C1 segment of cervical spinal cord (tissue), 14 donors: ENCODE measurements around the gene CD226.
"Not testable (repeated sequence)": the region's sequence is repeated elsewhere in the genome, so short reads cannot be mapped to it uniquely, and the experiment has no call there.

ENCODE experiments used
- DNase-seq, 14 donors: peaks; one replicate each; lab custom pipeline; 2025; lab: John Stamatoyannopoulos, UW

The CD226 gene

GRCh38 chr18:69956665-69957620 is 9.3 kb upstream of the CD226 start:
- no peak for DNase-seq

- DNase-seq, result no peak
Observed at GRCh38 chr18:69956057-69956456, 8.4 kb upstream of the CD226 start.

DNA sequence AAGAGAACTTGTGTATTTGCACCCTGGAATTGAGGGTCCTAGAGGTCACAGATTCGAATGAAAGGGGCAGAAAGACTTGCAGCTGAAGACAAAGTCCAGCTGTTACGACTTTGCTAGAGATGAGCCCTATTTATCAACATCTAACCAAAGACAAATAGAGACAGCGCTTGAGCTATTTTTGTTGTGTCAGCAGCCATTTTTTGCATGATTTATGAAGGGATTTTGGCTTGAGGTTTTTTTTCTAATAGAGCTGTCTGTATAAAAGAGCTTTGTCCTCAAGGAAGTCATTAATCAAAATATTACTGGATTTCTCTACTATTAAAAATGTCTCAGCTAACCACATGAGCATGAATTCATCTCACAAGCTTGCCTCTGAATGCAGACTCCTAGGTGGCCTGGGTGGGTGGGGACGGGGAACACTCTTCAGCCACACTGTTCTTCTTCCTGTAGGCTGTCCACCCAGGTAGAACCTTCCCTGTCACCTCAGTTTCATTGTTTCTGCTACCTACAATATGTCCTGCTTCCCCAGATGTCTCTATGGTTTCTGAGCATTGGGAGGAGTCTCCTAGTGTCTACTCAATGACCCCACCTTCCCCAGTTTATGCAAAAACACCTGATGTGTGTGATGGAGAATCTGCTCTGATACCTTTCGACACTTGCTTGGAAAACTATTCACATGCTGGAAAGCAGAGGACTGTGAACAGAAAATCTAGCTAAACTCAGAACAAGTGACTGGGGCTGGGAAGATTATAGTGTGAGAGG is 7.2 kb upstream of the CD226 start:
- DNase-seq, result no peak

DNA sequence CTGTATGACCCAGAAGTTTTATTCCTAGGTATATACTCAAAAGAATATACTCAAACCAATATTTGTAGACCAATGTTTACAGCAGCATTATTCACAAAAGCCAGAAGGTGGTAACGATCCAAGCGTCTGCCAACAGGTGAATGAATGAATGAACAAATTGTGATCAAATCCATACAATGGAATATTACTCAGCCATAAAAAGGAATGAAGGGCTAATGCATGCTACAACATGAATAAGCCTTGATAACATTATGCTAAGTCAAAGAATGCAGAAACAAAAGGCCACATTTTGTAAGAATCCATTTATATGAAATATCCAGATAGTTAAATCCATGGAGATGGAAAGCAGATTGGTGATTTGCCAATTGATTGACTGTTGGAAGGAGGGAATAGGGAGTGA is 5.5 kb upstream of the CD226 start:
- DNase-seq, result no peak

- DNase-seq, result no peak
Observed at GRCh38 chr18:69951182-69951581, 3.5 kb upstream of the CD226 start.

DNA sequence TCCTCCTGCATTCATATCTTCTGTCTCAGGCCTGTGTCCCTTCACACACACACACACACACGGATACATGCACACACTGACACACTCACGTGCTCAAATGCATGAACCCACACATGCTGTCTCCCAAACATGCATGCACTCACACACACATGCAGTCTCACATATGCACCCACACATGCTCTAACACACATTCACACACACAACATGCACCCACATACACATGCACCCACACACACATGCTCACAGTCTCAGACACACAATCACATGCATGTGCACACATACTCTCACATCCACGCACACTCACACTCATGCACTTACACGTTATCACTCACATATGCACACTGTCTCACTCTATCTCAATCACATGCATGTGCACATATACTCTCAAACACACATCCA is 1.9 kb upstream of the CD226 start:
- no peak for DNase-seq

DNA sequence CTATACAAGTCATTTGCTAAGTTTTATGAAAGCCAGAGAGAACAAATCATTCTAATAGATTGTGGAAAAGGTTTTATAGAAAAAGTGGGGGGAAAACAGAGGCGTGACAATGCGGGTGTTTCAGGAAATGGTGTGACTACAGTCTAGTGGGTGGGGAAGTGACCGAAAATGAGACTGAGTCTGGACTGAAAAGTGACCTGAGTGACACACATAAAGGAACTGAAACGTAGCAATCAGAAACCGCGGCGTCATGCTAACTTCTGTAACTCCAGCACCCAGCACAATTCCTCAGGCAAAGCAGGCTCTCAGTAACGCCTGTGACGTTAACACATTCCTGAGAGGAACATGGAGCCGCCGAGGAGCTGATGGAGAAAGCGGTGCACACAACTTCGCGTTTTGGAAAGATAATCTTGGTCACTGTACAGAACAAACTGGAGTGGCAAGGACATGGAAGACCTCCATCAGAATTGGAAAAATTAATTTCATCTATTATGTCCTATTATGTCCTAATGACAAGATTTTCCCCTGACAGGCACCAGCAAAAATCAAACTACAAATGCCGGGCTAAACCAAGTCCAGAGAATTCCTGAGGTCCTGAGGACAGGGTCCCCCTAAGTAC is 1.4 kb upstream of the CD226 start:
- peak in 1 of 14 donors; percentile 21 for DNase-seq

DNA sequence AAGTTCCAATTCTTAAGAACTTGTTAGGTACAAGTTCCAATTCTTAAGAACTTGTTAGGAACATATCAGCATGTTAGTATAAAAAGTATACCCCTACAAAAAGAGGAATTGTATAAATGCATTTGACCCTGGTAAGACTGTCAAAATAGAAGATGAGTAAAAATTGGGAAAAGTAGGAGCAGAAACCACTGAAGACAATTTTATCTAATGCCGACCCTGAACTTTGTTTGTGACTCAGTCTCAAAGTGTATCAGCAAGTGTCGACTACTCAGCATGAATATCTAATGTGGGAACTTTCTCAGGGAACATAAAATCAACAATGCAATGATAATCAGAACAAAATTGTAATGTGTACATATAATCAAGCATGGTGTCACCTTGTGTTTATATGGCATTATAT is 583 bp upstream of the CD226 start:
- no peak for DNase-seq

DNA sequence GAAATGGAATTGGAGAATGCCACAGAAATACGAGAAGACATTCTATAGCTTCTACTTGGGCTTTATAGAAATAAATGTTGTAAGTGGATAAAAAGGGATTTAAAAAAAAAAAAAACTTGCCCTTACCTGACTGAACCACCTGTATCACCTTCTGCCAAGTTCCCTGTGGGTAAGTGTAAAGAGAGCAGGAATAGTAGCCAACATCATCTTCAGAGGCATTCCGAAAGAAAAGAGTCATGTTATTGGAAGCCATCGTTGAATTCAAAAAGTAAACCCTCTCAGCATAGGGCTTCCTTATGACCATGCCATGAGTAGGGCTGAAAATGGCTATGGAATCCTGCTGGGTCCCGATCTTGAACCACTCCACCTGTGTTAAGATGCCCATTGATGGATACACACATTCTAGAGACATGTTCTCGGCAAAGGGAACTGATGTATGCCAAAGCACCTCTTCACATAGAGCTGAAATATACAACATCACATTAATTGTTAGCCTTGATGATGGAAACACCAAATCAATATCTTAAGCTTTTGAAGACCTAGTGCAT is 991 bp downstream of the CD226 start:
- DNase-seq, result no peak

DNA sequence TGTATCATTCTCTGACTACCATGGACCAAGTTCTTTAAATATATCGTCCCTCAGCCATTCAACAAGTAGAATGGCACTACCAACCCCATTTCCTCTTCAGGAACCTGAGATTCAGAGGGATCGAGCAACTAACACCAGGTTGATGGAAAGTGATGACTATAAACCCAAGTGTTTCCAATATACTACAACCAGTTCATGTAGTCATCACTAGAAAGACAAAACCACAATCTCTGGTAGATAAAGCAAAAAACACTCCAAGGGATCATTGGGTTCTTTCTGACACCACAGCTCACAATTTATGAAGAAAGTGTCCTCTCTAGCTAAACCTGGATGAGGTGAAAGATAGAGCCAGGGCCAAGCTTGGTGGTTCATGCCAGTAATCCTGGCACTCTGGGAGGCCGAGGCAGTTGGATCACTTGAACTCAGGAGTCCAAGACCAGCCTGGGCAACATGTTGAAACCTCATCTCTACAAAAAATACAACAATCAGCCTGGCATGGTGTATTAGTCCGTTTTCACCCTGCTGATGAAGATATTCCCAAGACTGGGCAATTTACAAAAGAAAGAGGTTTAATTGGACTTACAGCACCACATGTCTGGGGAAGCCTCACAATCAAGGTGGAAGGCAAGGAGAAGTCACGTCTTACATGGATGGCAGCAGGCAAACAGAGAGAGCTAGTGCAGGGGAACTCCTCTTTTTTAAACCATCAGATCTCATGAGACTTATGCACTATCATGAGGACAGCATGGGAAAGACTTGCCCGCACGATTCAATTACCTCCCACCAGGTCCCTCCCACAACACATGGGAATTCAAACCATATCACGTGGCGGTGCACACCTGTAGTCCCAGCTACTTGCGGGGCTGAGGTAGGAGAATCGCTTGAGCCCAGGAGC is 2.2 kb downstream of the CD226 start:
- DNase-seq, result no peak

GRCh38 chr18:69944436-69944835 is 3.2 kb downstream of the CD226 start:
- DNase-seq, result no peak

- DNase-seq, result no peak
Observed at GRCh38 chr18:69943021-69943420, 4.7 kb downstream of the CD226 start.

GRCh38 chr18:69941183-69941582 is 6.5 kb downstream of the CD226 start:
- no peak for DNase-seq

DNA sequence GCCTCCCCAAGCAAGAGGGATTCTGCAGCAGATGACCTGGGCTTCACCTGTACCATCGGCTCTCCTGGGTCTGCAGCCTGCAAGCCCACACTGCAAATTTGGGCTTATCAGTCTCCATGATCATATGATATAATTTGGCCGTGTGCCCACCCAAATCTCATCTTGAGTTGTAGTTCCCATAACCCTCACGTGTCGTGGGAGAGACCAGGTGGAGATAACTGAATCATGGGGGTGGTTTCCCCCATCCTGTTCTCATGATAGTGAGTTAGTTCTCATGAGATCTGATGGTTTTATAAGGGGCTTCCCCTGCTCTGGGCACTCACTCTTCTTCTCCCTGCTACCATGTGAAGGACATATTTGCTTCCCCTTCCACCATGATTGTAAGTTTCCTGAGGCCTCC is 7.9 kb downstream of the CD226 start:
- DNase-seq, result not testable (repeated sequence)

DNA sequence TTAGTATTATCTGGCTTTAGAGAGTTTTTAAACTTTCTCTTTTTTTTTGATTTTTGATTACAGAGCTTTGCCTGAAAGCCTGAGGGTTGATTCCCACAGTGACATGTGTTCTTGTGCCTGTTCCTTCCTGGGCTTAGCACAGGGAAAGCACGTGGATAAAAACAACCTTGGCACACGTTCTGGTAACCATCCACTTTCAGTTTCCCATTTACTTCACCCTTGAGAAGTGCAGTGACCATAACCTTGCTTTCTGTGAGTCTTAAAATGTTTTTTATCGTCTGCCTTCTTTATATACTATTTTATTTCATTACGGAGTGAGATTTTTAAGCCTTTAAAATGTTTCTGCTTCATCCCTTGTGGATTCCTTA is 11.5 kb downstream of the CD226 start:
- DNase-seq, result no peak

DNA sequence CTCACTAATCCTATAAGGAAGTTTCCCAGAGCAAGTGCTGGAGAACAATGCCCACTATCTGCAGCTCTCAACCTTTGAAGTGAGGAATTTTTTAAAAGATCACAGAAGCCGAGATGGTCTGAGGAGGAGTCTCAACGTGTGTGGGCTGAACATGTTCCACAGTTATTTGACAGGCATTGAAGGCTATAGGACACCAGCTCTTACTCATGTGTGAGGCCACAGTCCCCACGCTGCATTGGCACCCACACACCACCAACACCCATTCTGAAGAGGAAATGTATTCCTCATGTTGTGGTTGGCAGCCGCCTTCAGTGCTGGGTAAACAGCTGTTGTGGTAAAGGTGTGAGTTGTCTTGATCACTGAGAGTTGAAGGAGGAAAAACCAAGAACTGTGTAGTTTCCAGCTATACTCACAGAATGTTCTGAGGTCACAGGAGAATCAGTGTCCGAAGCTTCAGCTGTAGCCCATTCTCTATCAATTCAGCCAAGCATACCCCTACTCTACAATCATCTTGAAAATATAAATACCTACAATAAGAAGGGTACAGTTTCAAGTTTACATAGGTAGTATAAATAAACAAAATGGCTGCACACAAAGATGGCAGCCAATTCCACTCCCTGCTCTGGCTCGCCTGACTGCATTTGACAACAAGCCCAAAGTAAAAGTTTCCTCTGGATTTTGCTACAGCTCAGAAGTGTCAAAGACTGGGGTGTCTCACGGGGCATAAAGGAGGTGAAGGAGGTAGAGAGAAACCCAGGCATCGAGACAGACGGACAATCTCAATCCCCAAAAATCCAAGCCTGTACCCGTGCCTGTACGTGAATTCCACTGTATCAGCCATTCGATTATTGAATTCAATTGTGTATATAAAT is 12.1 kb downstream of the CD226 start:
- DNase-seq, result no peak

GRCh38 chr18:69934601-69935265 is 12.9 kb downstream of the CD226 start:
- no peak for DNase-seq

GRCh38 chr18:69929041-69929774 is 18.5 kb downstream of the CD226 start:
- no peak for DNase-seq

GRCh38 chr18:69916412-69916811 is 31.3 kb downstream of the CD226 start:
- DNase-seq, result no peak
